HCT116 (cell line): ENCODE results near the gene UBR3. TPM values are rescaled to one million over a fixed set of nuclear protein-coding genes. Genes with fewer than 3 reads are reported as not detected.

Experiments
- ATAC-seq: fragments of 200-7000 bp; cut with Tn5 transposase; 2 replicates; pipeline ENCODE4 v1.9.1; 2020; ENCODE audit warnings: mild to moderate bottlenecking, moderate library complexity
- BruUV-seq: library from RNA; stranded (reverse); fragments of 400-500 nt; replicated peaks from 2 replicates; lab custom pipeline; 2021; lab: Mats Ljungman, UMichigan
- CTCF ChIA-PET: fragments of 300-600 bp; sonication (Branson Sonifier 250); formaldehyde crosslinking; loops from one replicate; lab custom pipeline; 2021; ENCODE audit warnings: antibody characterized with exemption; lab: Charles Lee
- POLR2A ChIA-PET: fragments of 300-600, 350-600 bp; sonication (Branson Sonifier 250); formaldehyde crosslinking; loops from one replicate; lab custom pipeline; 2021; ENCODE audit warnings: antibody characterized with exemption; lab: Charles Lee
- RAD21 ChIA-PET, 2 experiments: fragments of 300-600 bp; sonication (Branson Sonifier 250); formaldehyde crosslinking; loops; one replicate each; lab custom pipeline; 2023; ENCODE audit warnings: low total read pairs in 2 of 2; ENCODE audit not compliant: uncharacterized antibody in 2 of 2, unreplicated experiment in 2 of 2, low non-redundant PET in 1 of 2; lab: Charles Lee
- DNase-seq: peaks from one replicate; pipeline ENCODE4 v3.0.0-alpha.2; 2010; ENCODE audit warnings: low read depth, low spot score
- H2AFZ ChIP-seq: fragments of 200-600 bp; shearing (Covaris generic), sonication (generic); 2 replicates; pipeline ENCODE4 v1.6.1; 2017; ENCODE audit warnings: low read depth, mixed run types, mixed read lengths, antibody characterized with exemption, low read length; ENCODE audit not compliant: poor library complexity, severe bottlenecking
- H3K27ac ChIP-seq: 2 replicates; pipeline ENCODE4 v1.5.1; 2012; ENCODE audit warnings: low read depth, low read length
- H3K27me3 ChIP-seq: fragments of 200-600 bp; sonication (generic); 2 replicates; pipeline ENCODE4 v1.6.1; 2016; ENCODE audit warnings: mixed run types, low read length, mixed read lengths; ENCODE audit not compliant: insufficient read depth
- H3K36me3 ChIP-seq, 2 experiments: fragments of 200-500 bp in 1 of 2; fragments of 200-600 bp in 1 of 2; sonication (Bioruptor generic) in 1 of 2; sonication (generic) in 1 of 2; 2 replicates each; pipeline versions ENCODE4 v1.5.1 to v1.6.1; 2014 to 2016; ENCODE audit warnings: low read length in 2 of 2, inconsistent platforms in 1 of 2, mixed read lengths in 1 of 2, mixed run types in 1 of 2; ENCODE audit not compliant: insufficient read depth in 2 of 2, control insufficient read depth in 1 of 2
- H3K4me1 ChIP-seq, 2 experiments: fragments of 200-600 bp in 1 of 2; sonication (generic) in 1 of 2; 2 replicates each; pipeline versions ENCODE4 v1.5.1 to v1.6.1; 2012 to 2017; ENCODE audit warnings: low read length in 2 of 2, inconsistent platforms in 1 of 2, mild to moderate bottlenecking in 1 of 2, mixed read lengths in 1 of 2, mixed run types in 1 of 2, moderate library complexity in 1 of 2; ENCODE audit not compliant: insufficient read depth in 2 of 2, control insufficient read depth in 1 of 2
- H3K4me2 ChIP-seq: fragments of 200-600 bp; sonication (generic); 2 replicates; pipeline ENCODE4 v1.6.1; 2017; ENCODE audit warnings: mixed run types, low read length, mixed read lengths
- H3K4me3 ChIP-seq, 2 experiments: fragments of 200-600 bp in 1 of 2; sonication (generic) in 1 of 2; replicated peaks in 1 of 2; 2 replicates each; pipeline ENCODE4 v1.5.1; 2011 to 2016; ENCODE audit warnings: low read length in 2 of 2, control low read depth in 1 of 2, low read depth in 1 of 2, mild to moderate bottlenecking in 1 of 2, mixed read lengths in 1 of 2, mixed run types in 1 of 2
- H3K79me2 ChIP-seq: fragments of 200-600 bp; sonication (generic); 2 replicates; pipeline ENCODE4 v1.6.1; 2017; ENCODE audit warnings: mild to moderate bottlenecking, mixed run types, low read length, moderate library complexity, mixed read lengths; ENCODE audit not compliant: insufficient read depth
- H3K9ac ChIP-seq: fragments of 200-600 bp; sonication (generic); 2 replicates; pipeline ENCODE4 v1.6.1; 2016; ENCODE audit warnings: low read length, mixed read lengths
- H3K9me2 ChIP-seq: fragments of 200-600 bp; sonication (generic), shearing (Covaris generic); 2 replicates; pipeline ENCODE4 v1.6.1; 2017; ENCODE audit warnings: mixed run types, mild to moderate bottlenecking, moderate library complexity; ENCODE audit not compliant: insufficient read depth
- H3K9me3 ChIP-seq, 2 experiments: fragments of 200-500 bp in 1 of 2; fragments of 200-600 bp in 1 of 2; sonication (Bioruptor generic) in 1 of 2; sonication (generic) in 1 of 2; 2 replicates each; pipeline ENCODE4 v1.6.1; 2014 to 2017; ENCODE audit warnings: low read length in 2 of 2, mixed read lengths in 2 of 2, inconsistent platforms in 1 of 2, low read depth in 1 of 2, mild to moderate bottlenecking in 1 of 2, mixed run types in 1 of 2, moderate library complexity in 1 of 2; ENCODE audit not compliant: control insufficient read depth in 1 of 2, insufficient read depth in 1 of 2
- H4K20me1 ChIP-seq: fragments of 200-600 bp; sonication (generic), shearing (Covaris generic); 2 replicates; pipeline ENCODE4 v1.6.1; 2017; ENCODE audit warnings: mixed run types, mild to moderate bottlenecking, moderate library complexity; ENCODE audit not compliant: insufficient read depth
- ATF3 ChIP-seq: IDR thresholded peaks from 2 replicates; pipeline ENCODE4 v1.6.1; 2012
- CBX3 ChIP-seq: IDR thresholded peaks from 2 replicates; pipeline ENCODE4 v1.6.1; 2012; ENCODE audit warnings: low read depth
- CTCF ChIP-seq, 3 experiments: fragments of 200-600 bp in 1 of 3; sonication (generic) in 1 of 3; IDR thresholded peaks in 2 of 3; conservative IDR thresholded peaks in 1 of 3; 2 replicates each; pipeline ENCODE4 v1.5.1; 2012 to 2017; ENCODE audit warnings: low read depth in 2 of 3, low read length in 2 of 3, antibody characterized with exemption in 1 of 3, borderline replicate concordance in 1 of 3, control low read depth in 1 of 3, mild to moderate bottlenecking in 1 of 3, mixed read lengths in 1 of 3, mixed run types in 1 of 3, moderate library complexity in 1 of 3; ENCODE audit not compliant: insufficient read depth in 1 of 3
- ELF1 ChIP-seq: IDR thresholded peaks from 2 replicates; pipeline ENCODE4 v1.6.1; 2012; ENCODE audit warnings: low read depth, borderline replicate concordance
- EZH2 ChIP-seq: fragments of 200-600 bp; sonication (generic); IDR thresholded peaks from 2 replicates; pipeline ENCODE4 v1.6.1; 2017; ENCODE audit warnings: antibody characterized with exemption, mixed run types
- EZH2phosphoT487 ChIP-seq: fragments of 200-600 bp; IDR thresholded peaks from 2 replicates; pipeline ENCODE4 v1.6.1; 2018; ENCODE audit warnings: antibody characterized with exemption, borderline replicate concordance
- FOSL1 ChIP-seq: IDR thresholded peaks from 2 replicates; pipeline ENCODE4 v1.6.1; 2012; ENCODE audit warnings: low read depth
- JUND ChIP-seq: IDR thresholded peaks from 2 replicates; pipeline ENCODE4 v1.6.1; 2012
- POLR2A ChIP-seq: IDR thresholded peaks from 2 replicates; pipeline ENCODE4 v1.7.0; 2011; ENCODE audit warnings: borderline replicate concordance; ENCODE audit not compliant: insufficient read depth, insufficient read length; ENCODE audit errors: extremely low read depth
- POLR2AphosphoS5 ChIP-seq: IDR thresholded peaks from 2 replicates; pipeline ENCODE4 v1.6.1; 2011; ENCODE audit warnings: mild to moderate bottlenecking, low read depth, low read length, moderate library complexity
- RAD21 ChIP-seq: IDR thresholded peaks from 2 replicates; pipeline ENCODE4 v1.6.1; 2012; ENCODE audit warnings: low read depth, mild to moderate bottlenecking
- SP1 ChIP-seq: IDR thresholded peaks from 2 replicates; pipeline ENCODE4 v1.6.1; 2012; ENCODE audit warnings: low read depth
- SRF ChIP-seq: IDR thresholded peaks from 2 replicates; pipeline ENCODE4 v1.6.1; 2012; ENCODE audit warnings: low read depth
- TCF7L2 ChIP-seq: IDR thresholded peaks from 2 replicates; pipeline ENCODE4 v1.7.0; 2011; ENCODE audit warnings: borderline replicate concordance, inconsistent platforms; ENCODE audit not compliant: insufficient read depth, insufficient read length; ENCODE audit errors: extremely low read depth
- YY1 ChIP-seq: IDR thresholded peaks from 2 replicates; pipeline ENCODE4 v1.6.1; 2011; ENCODE audit warnings: low read length, low read depth, moderate library complexity, mild to moderate bottlenecking; ENCODE audit not compliant: insufficient replicate concordance; ENCODE audit errors: extremely low read depth
- ZNF274 ChIP-seq: fragments of 200-500 bp; sonication (Bioruptor generic); IDR thresholded peaks from 2 replicates; pipeline ENCODE4 v1.6.1; 2014; ENCODE audit warnings: mild to moderate bottlenecking, low read depth, low read length, inconsistent platforms
- intact Hi-C: fragments of 100-400 bp; cut with micrococcal nuclease; formaldehyde crosslinking; loops from 2 replicates; pipeline ENCODE4 v1.10.0; 2022
- total RNA-seq: library from RNA; stranded (reverse); gene quantifications from one replicate; pipeline ENCODE4 v1.2.1, GENCODE V29; 2021; ENCODE audit not compliant: unreplicated experiment
- TF ChIP-seq, protein P1 (sequence below): IDR thresholded peaks from 2 replicates; pipeline ENCODE4 v1.6.1; 2012; ENCODE audit warnings: low read depth
- TF ChIP-seq, protein P2 (sequence below): IDR thresholded peaks from 2 replicates; pipeline ENCODE4 v1.6.1; 2012

Gene UBR3
- total RNA-seq, 1 experiment from 2014 or later = 29.5 TPM

DNA sequence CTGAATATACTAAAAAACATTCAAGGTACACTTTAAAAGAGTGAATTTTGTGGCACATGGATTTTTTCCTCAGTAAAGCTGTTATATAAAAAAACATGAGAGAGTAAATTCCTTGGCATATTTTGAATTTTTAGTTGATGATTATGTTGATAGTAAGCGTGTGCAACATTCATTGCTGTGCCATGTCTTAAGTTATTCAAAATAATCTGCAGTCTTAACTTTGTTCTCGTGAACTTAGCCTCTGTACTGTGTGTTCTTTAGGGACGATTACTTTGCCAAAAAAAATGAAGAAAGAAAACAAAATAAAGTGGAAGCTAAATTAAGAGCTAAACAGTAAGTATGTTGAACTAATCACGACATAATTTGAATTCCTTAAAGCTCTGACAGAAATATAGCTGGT lies 19.0 kb upstream of the UBR3 start:
- CTCF ChIA-PET = no interaction called here
- Histone ChIP-seq H3K36me3 (peaks cover 55 to 63% of the 10 kb centered on the region in 2 experiments), H3K9ac (no peak overlapping the region), H3K4me3 (no peak overlapping the region), H3K4me1 (no peaks in the 10 kb centered on the region), H3K27ac (no peak overlapping the region), H3K79me2 (peaks cover 49% of the 10 kb centered on the region), H3K27me3 (no peaks in the 10 kb centered on the region), H3K9me3 (no peaks in the 10 kb centered on the region), H4K20me1 (0 out of 2 replicates have a peak, but pooled peaks cover 7% of the 10 kb centered on the region), H3K9me2 (no peaks in the 10 kb centered on the region), H2AFZ (no peak overlapping the region), H3K4me2 (no peak overlapping the region)
- ATAC-seq = no peak
- DNase-seq = no peak
- TF ChIP-seq, protein P1, sequence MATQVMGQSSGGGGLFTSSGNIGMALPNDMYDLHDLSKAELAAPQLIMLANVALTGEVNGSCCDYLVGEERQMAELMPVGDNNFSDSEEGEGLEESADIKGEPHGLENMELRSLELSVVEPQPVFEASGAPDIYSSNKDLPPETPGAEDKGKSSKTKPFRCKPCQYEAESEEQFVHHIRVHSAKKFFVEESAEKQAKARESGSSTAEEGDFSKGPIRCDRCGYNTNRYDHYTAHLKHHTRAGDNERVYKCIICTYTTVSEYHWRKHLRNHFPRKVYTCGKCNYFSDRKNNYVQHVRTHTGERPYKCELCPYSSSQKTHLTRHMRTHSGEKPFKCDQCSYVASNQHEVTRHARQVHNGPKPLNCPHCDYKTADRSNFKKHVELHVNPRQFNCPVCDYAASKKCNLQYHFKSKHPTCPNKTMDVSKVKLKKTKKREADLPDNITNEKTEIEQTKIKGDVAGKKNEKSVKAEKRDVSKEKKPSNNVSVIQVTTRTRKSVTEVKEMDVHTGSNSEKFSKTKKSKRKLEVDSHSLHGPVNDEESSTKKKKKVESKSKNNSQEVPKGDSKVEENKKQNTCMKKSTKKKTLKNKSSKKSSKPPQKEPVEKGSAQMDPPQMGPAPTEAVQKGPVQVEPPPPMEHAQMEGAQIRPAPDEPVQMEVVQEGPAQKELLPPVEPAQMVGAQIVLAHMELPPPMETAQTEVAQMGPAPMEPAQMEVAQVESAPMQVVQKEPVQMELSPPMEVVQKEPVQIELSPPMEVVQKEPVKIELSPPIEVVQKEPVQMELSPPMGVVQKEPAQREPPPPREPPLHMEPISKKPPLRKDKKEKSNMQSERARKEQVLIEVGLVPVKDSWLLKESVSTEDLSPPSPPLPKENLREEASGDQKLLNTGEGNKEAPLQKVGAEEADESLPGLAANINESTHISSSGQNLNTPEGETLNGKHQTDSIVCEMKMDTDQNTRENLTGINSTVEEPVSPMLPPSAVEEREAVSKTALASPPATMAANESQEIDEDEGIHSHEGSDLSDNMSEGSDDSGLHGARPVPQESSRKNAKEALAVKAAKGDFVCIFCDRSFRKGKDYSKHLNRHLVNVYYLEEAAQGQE = no peak
- TF ChIP-seq EZH2phosphoT487 (no peak), JUND (no peak), CTCF (IDR thresholded peaks at IDR 0.05 in 2 of 3, conservative IDR thresholded peaks at IDR 0.05 in 1 of 3; ENCODE audit: borderline replicate concordance in 1 of 3, insufficient read depth in 1 of 3, low read depth in 2 of 3, low read length in 2 of 3) (no peak), CBX3 (no peak), EZH2 (no peak), FOSL1 (no peak), POLR2AphosphoS5 (no peak), SP1 (no peak), TCF7L2 (no peak), YY1 (no peak), ATF3 (no peak), RAD21 (no peak), ELF1 (no peak), POLR2A (no peak), ZNF274 (no peak), SRF (no peak)
- TF ChIP-seq, protein P2, sequence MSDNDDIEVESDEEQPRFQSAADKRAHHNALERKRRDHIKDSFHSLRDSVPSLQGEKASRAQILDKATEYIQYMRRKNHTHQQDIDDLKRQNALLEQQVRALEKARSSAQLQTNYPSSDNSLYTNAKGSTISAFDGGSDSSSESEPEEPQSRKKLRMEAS = no peak
- intact Hi-C loops = no loop called here
- no TSS peak for BruUV-seq
- POLR2A ChIA-PET = no interaction called here
- RAD21 ChIA-PET = no interaction called here
